SJSA1 (cell line): ENCODE results near the gene GIGYF2. TPM values are rescaled to one million over a fixed set of nuclear protein-coding genes. Genes with fewer than 3 reads are reported as not detected.
"Not testable (repeated sequence)": the region's sequence is repeated elsewhere in the genome, so short reads cannot be mapped to it uniquely, and the experiment has no call there.

Experiments
- DNase-seq, 2 experiments: peaks; one replicate each; pipeline ENCODE4 v3.0.0-alpha.2; 2015 to 2020; ENCODE audit warnings: low spot score in 2 of 2, low read depth in 1 of 2
- H3K27ac ChIP-seq: fragments of 250-450 bp; sonication (Bioruptor Pico); 2 replicates; pipeline ENCODE4 v1.5.1; 2020; ENCODE audit warnings: mild to moderate bottlenecking, moderate library complexity
- H3K27me3 ChIP-seq: fragments of 250-450 bp; sonication (Bioruptor Pico); replicated peaks from 2 replicates; pipeline ENCODE4 v1.5.1; 2020; ENCODE audit warnings: mild to moderate bottlenecking, moderate library complexity
- H3K36me3 ChIP-seq: fragments of 250-450 bp; sonication (Bioruptor Pico); 2 replicates; pipeline ENCODE4 v1.5.1; 2020; ENCODE audit warnings: mild to moderate bottlenecking
- H3K4me1 ChIP-seq: fragments of 250-450 bp; sonication (Bioruptor Pico); replicated peaks from 2 replicates; pipeline ENCODE4 v1.6.1; 2021; ENCODE audit warnings: mild to moderate bottlenecking
- H3K4me3 ChIP-seq: fragments of 250-450 bp; sonication (Bioruptor Pico); 2 replicates; pipeline ENCODE4 v1.5.1; 2020; ENCODE audit warnings: mild to moderate bottlenecking
- H3K9me3 ChIP-seq: fragments of 250-450 bp; sonication (Bioruptor Pico); replicated peaks from 2 replicates; pipeline ENCODE4 v1.5.1; 2020; ENCODE audit warnings: mild to moderate bottlenecking
- total RNA-seq: library from RNA; depleted of rRNA; stranded (reverse); fragments of >200 nt; shearing (Covaris generic); gene quantifications from 2 replicates; pipeline ENCODE4 v1.2.3, GENCODE V29; 2014; rRNA removed

The GIGYF2 gene
- total RNA-seq, 1 experiment from 2014 or later: 51.0 TPM

DNA sequence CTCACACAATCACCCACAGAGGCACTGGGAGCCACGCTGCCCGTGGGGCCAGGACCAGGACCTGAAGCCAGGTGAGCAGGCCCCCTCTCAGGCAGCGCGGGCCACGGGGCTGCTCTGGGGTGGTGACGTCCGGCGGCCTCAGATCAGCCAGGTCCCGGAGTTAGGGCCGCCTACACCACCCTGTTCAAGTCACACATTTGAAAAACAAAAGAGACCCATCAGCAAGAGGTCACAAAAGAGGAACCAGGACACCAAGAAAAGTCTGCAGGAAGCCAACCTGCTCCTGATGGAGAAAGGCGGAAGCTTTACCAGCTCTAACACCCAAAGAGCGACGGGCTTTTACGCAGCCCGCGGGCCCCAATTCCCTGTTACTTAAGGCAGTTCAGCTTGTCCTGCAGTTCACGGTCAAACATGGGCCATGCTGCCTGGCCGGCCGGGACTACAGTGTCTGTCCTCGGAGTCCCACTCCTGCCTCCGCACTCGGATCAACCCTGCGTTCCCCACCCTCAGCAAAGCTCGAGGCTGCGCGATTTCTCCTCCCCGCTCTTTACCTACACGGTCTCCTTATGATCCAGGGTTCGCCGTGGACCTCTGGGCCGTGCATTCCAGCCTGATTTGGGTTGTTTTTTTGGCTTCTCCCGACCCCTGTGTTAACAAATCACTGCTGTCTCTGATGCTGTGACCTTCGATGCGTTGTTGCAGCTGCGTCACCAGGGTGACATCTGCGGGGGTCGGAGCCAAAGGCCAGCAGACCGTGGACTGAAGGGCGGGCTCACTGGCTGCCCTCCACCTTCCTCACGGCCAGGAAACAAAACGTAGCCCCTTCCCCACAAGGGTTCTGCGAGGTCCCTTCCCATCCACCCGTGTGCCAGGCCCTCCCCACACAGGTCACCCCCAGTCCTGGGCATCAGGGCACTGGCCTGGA, 203.9 kb downstream of the GIGYF2 start:
- no peaks in the 10 kb centered on the region for H3K9me3 ChIP-seq
- peak overlapping the region; percentile 94 for H3K27ac ChIP-seq
- H3K4me3 ChIP-seq: no peak overlapping the region
- peak in 1 of 2 experiments; percentile 29 for DNase-seq
- H3K36me3 ChIP-seq: no peaks in the 10 kb centered on the region; the same call in 1 of the 2 replicates
- H3K27me3 ChIP-seq: no peaks in the 10 kb centered on the region
- peaks cover 23% of the 10 kb centered on the region for H3K4me1 ChIP-seq

DNA sequence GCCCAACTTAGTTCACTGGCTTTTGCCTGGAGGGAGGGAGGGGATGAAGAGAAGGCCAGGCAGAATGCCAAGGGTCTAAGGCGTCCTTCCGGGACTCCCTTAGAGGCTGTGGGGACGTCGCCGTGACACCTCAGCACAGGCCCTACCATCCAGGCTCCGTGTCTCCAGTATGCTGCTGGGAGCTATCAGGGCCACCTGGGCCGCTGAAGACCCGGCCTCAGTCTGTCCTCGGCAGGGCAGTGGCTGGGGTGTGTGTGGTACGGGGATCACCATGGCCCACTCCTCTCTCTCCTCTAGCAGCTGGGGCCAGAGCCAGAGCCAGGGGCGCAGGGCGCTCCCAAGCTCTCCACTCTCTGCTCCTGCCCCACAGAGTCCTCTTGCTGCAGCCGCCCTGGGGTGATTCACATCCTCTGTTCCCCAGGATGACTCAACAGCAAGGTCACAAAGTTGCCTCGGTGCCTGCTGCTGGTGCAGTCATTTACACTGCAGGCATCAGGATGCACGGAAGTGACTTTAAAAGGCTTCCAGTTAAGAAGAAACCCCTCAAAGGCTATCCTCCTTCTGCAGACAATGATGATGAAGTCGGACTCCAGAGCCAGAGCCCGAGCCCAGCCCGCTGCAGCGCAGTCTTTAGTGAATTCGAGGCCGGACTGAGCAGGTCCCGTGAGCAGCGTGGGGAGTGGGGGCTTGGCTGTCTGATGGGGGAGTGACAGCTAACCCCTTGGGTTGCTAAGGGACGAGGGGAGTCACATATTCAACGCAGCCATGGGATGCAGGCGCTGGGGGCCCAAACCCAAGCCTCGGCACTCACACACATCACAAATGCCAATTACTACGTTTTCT, 204.8 kb downstream of the GIGYF2 start:
- Histone ChIP-seq H3K4me3 (no peak overlapping the region), H3K9me3 (no peaks in the 10 kb centered on the region), H3K36me3 (no peaks in the 10 kb centered on the region; the same call in 1 of the 2 replicates), H3K4me1 (peaks cover 22% of the 10 kb centered on the region), H3K27me3 (no peaks in the 10 kb centered on the region), H3K27ac (peak overlapping the region; percentile 94)
- peak; percentile 88 to 94 for DNase-seq

DNA sequence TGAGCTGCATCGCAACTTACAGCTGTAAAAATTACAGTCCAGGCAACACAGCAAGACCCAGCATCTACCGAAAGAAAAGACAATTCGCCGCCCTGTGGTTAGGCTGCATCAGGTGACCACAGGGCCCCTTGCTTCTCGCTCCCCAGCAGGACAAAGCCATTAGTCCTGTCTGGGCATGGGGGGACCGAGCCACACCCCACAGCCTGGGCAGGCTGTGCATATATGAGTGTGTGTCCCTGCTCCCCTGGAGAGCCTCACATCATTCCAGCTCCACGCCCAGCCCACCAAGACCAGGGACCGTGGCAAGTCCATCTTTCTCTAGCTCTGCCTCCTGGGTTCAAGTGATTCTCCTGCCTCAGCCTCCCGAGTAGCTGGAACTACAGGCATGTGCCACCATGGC, 206.9 kb downstream of the GIGYF2 start:
- no peak overlapping the region for H3K4me3 ChIP-seq
- no peaks in the 10 kb centered on the region for H3K9me3 ChIP-seq
- no peak overlapping the region for H3K27ac ChIP-seq
- peak in 1 of 2 experiments; percentile 25 for DNase-seq
- H3K27me3 ChIP-seq: no peaks in the 10 kb centered on the region
- H3K36me3 ChIP-seq: no peaks in the 10 kb centered on the region; the same call in 1 of the 2 replicates
- H3K4me1 ChIP-seq: peaks cover 22% of the 10 kb centered on the region

DNA sequence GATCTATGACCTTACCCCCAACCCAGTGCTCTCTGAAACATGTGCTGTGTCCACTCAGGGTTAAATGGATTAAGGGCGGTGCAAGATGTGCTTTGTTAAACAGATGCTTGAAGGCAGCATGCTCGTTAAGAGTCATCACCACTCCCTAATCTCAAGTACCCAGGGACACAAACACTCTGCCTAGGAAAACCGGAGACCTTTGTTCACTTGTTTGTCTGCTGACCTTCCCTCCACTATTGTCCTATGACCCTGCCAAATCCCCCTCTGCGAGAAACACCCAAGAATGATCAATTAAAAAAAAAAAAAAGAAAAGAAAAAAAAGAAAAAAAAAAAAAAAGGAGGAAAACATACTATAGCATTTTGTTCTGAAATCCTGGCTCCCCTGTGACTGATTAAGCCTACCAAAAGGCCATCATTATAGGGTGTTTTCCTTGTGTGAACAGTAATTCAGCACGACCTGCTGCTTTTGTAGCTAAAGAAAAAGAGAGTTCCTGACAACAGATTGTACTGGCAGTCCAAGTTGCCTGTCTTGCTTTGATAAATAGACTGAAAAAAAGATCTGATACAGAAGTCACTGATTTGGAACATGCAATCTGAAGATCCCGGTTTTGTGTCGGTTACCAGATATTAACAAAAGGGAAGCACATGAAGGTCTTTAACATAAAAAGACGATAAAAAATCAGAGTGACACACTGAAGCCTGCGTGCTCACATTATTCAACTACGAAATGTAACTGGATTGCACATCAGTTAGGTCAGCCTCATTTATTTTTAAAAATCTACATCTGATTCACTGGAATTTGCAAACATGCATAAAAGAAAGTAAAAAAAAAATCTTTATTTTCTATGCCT, 210.0 kb downstream of the GIGYF2 start:
- H3K27me3 ChIP-seq, DNase-seq, H3K27ac ChIP-seq, H3K36me3 ChIP-seq, H3K4me3 ChIP-seq, H3K9me3 ChIP-seq: not testable (repeated sequence)
- H3K4me1 ChIP-seq: peaks cover 11% of the 10 kb centered on the region

DNA sequence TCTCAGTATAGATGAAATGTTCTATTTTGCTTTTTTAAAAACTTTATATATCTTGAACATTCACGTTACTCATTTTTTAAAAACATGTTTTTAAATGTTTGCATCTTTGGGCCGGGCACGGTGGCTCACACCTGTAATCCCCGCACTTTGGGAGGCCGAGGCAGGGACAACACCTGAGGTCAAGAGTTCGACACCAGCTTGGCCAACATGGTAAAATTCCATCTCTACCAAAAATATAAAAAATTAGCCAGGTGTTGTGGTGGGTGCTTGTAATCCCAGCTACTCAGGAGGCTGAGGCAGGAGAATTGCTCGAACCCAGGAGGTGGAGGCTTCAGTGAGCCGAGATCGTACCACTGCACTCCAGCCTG, 210.6 kb downstream of the GIGYF2 start:
- DNase-seq, H3K4me3 ChIP-seq, H3K27me3 ChIP-seq, H3K27ac ChIP-seq, H3K4me1 ChIP-seq, H3K36me3 ChIP-seq, H3K9me3 ChIP-seq: not testable (repeated sequence)

DNA sequence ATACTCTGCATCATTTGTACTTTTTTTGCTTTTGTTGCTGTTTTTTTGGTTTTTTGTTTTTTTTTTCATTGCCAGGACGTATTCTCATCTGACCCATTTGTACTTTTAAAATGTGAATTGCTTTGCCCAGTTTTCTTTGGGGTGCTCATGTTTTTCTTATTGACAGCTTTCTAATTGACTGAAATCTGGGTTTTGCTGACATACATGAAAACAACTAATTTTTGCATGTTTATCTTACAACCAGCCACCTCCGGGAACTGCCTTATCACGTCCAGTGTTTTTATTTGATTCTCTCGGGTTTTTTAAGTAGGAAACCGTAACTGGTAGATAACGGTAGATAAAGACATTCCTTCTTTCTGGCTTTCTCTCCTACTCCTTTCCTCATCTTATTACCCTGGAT, 211.6 kb downstream of the GIGYF2 start:
- no peaks in the 10 kb centered on the region; the same call in 1 of the 2 replicates for H3K9me3 ChIP-seq
- H3K27me3 ChIP-seq: no peaks in the 10 kb centered on the region
- H3K27ac ChIP-seq: no peak overlapping the region
- no peaks in the 10 kb centered on the region for H3K36me3 ChIP-seq
- no peaks in the 10 kb centered on the region for H3K4me1 ChIP-seq
- H3K4me3 ChIP-seq: no peak overlapping the region
- no peak for DNase-seq

Other genes starting within 250 kb of the GIGYF2 start
- gene ALPI, start 241.2 kb upstream of the GIGYF2 start, total RNA-seq: not detected in 2 replicates
- gene ECEL1, start 209.5 kb upstream of the GIGYF2 start, total RNA-seq: not detected in 2 replicates
- not detected in 2 replicates for gene PRSS56, start 176.9 kb upstream of the GIGYF2 start, total RNA-seq
- gene CHRND, start 171.2 kb upstream of the GIGYF2 start, total RNA-seq: not detected in 2 replicates
- gene CHRNG, start 157.6 kb upstream of the GIGYF2 start, total RNA-seq: not detected in 2 replicates
- gene TIGD1, start 146.8 kb upstream of the GIGYF2 start, total RNA-seq: 3.7 and 5.0 TPM in 2 replicates
- gene EIF4E2, start 146.6 kb upstream of the GIGYF2 start, total RNA-seq: 105 and 124 TPM in 2 replicates
- 0.66 and 1.4 TPM in 2 replicates for gene EFHD1, start 63.7 kb upstream of the GIGYF2 start, total RNA-seq
- not detected in 2 replicates for gene KCNJ13, start 79.2 kb downstream of the GIGYF2 start, total RNA-seq
- gene SNORC, start 172.9 kb downstream of the GIGYF2 start, total RNA-seq: 0.22 and 0.32 TPM in 2 replicates